GM12891 (cell line): Measurements from ENCODE around the gene EPS8L2.

Experiments
- DNase-seq: peaks from one replicate; pipeline ENCODE4 v3.0.0; 2011; ENCODE audit warnings: low spot score; ENCODE audit not compliant: insufficient read length
- FAIRE-seq: peaks from 2 replicates; lab custom pipeline; 2011; peaks lifted over from hg19 to GRCh38; lab: Jason Lieb, UNC
- PAX5 ChIP-seq: IDR thresholded peaks from 2 replicates; pipeline ENCODE4 v1.6.1; 2011; ENCODE audit warnings: low read length, moderate library complexity, mild to moderate bottlenecking; ENCODE audit not compliant: insufficient read depth, severe bottlenecking
- POLR2A ChIP-seq: IDR thresholded peaks from 2 replicates; pipeline ENCODE4 v1.6.1; 2011; ENCODE audit warnings: low read depth, low read length, control low read depth
- POLR2AphosphoS5 ChIP-seq: IDR thresholded peaks from 2 replicates; pipeline ENCODE4 v1.6.1; 2011; ENCODE audit warnings: low read depth, low read length, control low read depth
- POU2F2 ChIP-seq: IDR thresholded peaks from 2 replicates; pipeline ENCODE4 v1.6.1; 2011; ENCODE audit warnings: low read depth, mild to moderate bottlenecking, control low read depth, low read length, moderate library complexity
- SPI1 ChIP-seq: IDR thresholded peaks from 2 replicates; pipeline ENCODE4 v1.6.1; 2011; ENCODE audit warnings: low read depth, low read length, control low read depth
- TAF1 ChIP-seq: IDR thresholded peaks from 2 replicates; pipeline ENCODE4 v1.6.1; 2011; ENCODE audit warnings: low read depth, low read length, control low read depth

EPS8L2 gene

GRCh38 chr11:722346-722811 lies 16.3 kb downstream of the EPS8L2 start:
- TF ChIP-seq POU2F2 (no peak), TAF1 (no peak), POLR2A (no peak), SPI1 (no peak), PAX5 (no peak), POLR2AphosphoS5 (no peak)
- no peak for DNase-seq
- FAIRE-seq, result no peak

GRCh38 chr11:723120-723883 lies 17.3 kb downstream of the EPS8L2 start:
- DNase-seq, result no peak
- TF ChIP-seq POLR2A (no peak), TAF1 (no peak), PAX5 (no peak), POLR2AphosphoS5 (no peak), POU2F2 (no peak), SPI1 (no peak)
- peak; percentile 83 for FAIRE-seq

GRCh38 chr11:724049-724777 lies 18.2 kb downstream of the EPS8L2 start:
- FAIRE-seq (no peak), DNase-seq (no peak)
- no peak for TF ChIP-seq PAX5
- no peak for TF ChIP-seq TAF1
- TF ChIP-seq SPI1, result no peak
- no peak for TF ChIP-seq POLR2AphosphoS5
- no peak for TF ChIP-seq POU2F2
- no peak for TF ChIP-seq POLR2A

- DNase-seq, result no peak
- FAIRE-seq, result no peak
- TF ChIP-seq PAX5 (no peak), POLR2AphosphoS5 (no peak), POU2F2 (no peak), SPI1 (no peak), POLR2A (no peak), TAF1 (no peak)
Observed at GRCh38 chr11:724778-725386, 18.9 kb downstream of the EPS8L2 start.

- TF ChIP-seq SPI1, result no peak
- no peak for TF ChIP-seq PAX5
- no peak for TF ChIP-seq TAF1
- TF ChIP-seq POU2F2, result no peak
- TF ChIP-seq POLR2AphosphoS5, result no peak
- no peak for TF ChIP-seq POLR2A
- FAIRE-seq (peak; percentile 13), DNase-seq (no peak)
Observed at GRCh38 chr11:725624-726202, 19.7 kb downstream of the EPS8L2 start.

GRCh38 chr11:726278-727220 lies 20.5 kb downstream of the EPS8L2 start:
- FAIRE-seq (peak; percentile 95), DNase-seq (no peak)
- no peak for TF ChIP-seq TAF1
- 0 out of 2 replicates have a peak, but pooled peaks have one; percentile 34 for TF ChIP-seq SPI1

- FAIRE-seq (no peak), DNase-seq (no peak)
- no peak for TF ChIP-seq POLR2A
- no peak for TF ChIP-seq PAX5
- no peak for TF ChIP-seq POU2F2
- no peak for TF ChIP-seq SPI1
- TF ChIP-seq TAF1, result no peak
- no peak for TF ChIP-seq POLR2AphosphoS5
Observed at GRCh38 chr11:727281-727701, 21.3 kb downstream of the EPS8L2 start.

GRCh38 chr11:727859-728748 lies 22.1 kb downstream of the EPS8L2 start:
- TF ChIP-seq SPI1 (no peak), POU2F2 (no peak), TAF1 (no peak)
- FAIRE-seq (peak; percentile 94), DNase-seq (peak; percentile 90)
